ENCODE results near the gene EVA1C.
A peak's percentile ranks its signal among the peaks of the same experiment; 100 is the strongest.
"Not testable (repeated sequence)": the region's sequence is repeated elsewhere in the genome, so short reads cannot be mapped to it uniquely, and the experiment has no call there.

Gene EVA1C

DNA sequence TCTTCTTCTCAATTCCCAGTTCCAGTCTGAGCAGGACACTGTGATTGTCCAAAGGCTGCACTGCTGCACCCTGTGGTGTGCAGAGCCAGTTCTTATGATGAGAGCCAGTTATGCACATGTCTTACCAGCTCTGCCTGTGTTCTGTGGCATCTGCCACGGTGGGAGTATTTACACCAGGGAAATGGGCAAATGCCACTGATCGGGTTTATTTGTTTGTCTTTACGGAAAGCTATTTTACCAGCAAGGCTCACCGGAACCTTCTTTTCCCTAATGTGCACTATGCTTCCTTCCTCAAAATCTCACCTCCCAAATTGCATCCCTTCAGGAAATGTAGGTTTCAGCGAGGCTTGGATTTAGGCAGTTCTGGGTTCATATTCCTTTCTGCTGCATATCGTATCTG, 49.0 kb downstream of the EVA1C start:
- no peak for DNase-seq

DNA sequence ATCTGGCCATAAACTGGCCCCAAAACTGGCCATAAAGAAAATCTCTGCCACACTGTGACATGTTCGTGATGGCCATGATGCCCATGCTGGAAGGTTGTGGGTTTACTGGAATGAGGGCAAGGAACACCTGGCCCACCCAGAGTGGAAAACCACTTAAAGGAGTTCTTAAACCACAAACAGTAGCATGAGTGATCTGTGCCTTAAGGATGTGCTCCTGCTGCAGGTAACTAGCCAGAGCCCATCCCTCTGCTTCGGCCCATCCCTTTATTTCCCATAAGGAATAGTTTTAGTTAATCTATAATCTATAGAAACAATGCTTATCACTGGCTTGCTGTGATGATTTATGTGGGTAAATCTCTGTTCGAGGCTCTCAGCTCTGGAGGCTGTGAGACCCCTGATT, 50.1 kb downstream of the EVA1C start:
- DNase-seq: not testable (repeated sequence)

DNA sequence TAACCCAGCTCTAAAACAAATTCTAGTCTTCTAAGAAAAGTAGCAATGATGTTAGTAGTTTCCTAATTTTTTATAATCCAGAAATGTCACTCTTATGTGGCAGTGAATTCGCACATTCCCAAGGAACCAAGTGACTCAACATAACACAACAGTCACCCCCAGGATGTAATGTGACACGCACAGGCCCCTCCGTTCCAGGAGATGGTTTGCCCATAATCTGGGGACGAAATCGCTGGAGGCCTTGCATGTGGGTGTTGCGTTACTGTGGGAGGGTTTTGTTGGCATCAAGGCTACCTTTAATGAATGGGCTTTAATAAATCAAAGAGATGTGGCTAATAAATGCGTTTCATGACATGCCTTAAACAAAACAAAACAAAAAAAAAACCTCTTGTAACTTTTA, 50.9 kb downstream of the EVA1C start:
- DNase-seq: no peak

DNA sequence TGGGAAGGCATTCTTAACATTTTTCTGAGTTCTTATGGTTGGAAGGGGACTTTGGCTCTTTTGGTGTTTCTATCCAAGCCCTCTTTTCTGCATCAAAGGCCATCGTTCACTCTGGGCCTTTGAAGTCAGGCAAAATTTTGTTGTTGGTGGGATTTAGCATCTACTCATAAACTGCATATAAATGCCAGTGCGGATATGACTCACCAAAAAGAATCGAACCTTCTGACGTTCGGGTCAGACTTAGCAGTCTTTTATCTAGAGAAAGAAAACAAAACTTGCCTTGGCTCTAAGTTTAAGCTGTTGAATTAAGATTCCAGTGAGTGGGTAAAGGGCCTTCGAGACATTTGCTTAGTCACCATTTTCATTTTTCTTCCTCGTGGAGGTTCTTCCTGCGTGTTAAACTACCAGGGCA, 51.4 kb downstream of the EVA1C start:
- peak in 1 of 56 donors; percentile 16 for DNase-seq

DNA sequence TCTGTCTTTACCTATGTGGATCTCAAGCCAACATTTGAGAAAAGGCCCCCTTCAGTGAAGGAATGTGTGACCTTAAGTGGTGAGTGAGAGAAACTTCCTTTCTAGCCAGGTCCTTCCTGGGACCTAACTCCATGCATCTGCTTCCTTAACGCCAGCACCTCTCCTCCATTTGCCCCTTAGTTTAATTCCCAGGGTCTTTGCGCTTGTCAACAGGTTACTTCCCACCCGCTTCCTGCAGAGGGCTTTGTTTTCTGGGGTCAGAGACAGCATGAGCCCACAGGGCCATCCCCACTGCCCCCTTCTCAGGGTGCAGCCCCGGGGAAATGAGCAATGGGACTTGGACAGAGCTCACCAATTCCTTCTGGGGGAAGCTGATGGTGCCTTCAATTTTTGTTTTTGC, 54.8 kb downstream of the EVA1C start:
- no peak for DNase-seq

DNA sequence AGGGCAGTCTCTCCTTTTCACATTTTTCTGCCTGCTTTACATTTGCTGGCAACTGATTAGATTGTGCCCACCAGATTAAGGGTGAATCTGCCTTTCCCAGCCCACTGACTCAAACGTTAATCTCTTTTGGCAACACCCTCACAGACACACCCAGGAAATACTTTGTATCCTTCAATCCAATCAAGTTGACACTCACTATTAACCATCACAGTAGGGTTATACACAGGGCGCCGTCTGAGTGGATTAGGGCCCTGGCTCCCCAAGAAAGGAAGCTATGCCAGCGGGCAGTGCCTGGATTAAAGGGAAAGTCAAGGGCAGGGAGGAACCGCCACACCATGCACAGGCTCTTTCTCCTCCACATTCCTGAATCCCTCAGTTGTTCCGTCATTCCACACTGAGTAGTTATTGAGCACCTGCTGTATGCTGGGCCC, 56.2 kb downstream of the EVA1C start:
- no peak for DNase-seq

DNA sequence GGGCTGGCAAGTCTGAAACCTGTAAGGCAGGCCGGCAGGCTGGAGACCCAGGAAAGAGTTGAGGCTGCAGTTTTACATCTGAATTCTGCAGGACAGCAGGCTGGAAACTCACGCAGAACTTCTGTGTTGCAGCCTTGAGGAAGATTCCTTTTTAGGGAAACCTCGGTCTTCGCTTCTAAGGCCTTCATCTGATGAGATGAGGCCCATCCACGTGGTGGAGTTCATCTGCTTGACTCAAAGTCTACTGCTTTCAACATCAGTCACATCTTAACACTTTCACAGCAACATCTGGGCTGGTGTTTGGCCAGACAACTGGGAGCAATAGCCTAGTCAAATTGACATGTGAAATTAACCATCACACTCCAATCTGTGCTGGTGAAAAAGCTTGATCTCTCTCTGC, 57.1 kb downstream of the EVA1C start:
- no peak for DNase-seq

DNA sequence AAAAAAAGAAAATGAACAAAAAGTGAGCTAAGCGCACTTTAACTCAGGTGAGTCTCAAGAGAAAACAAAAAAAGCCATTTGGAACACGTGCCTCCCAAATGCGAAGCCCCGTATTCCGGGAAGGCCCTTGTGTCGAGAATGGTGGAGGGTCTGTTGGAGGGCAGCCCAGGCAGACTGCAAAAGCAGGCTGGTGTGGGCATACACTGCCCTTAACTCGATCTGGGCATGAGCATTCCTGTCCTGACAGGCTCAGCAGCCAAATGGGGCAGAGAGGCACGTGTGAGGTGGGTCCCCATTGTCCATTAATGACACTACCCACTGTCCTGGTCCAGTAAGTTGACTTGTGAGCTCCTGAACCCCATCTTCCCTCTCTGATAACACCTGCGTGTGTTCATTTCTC, 57.7 kb downstream of the EVA1C start:
- no peak for DNase-seq

DNA sequence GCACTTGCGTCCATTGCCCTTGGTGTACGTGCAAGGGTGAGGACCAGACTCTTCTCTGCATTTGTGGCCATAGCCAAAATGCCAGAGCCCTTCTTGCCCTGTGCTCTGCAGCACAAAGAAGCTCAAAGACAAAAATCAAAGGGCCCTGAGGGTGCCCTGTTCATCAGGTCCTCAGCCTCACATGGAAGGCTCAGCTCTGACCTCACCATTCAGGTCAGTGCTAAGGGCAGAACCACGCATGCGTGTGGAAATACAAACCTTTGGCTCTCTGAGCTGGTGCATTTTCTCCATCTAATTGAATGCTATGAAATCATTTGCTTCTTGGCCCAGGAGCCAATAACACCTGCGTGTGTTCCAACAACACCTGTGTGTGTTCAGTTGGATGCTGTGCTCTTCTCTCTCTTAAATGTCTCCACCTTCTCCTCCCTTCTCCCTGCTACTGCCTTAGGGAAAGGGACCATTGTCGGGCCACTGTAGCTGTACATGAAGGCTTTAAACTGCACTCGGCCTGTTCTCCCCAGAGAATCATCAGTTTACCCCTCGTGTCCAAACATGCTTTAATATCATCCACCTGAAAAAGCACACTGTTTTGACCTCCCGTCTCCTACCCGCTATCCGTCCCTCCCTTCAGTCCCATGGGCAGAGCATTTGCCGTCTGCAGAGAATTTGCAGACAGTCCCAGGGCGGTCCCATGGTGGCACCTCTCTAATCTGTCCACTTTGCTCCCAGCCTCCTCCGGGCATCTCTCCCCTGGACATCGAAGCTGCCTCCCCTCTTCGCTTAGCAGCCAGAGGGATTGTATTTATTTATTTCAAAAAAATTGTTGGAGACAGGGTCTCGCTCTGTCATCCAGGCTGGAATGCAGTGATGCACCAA, 60.6 kb downstream of the EVA1C start:
- no peak for DNase-seq

DNA sequence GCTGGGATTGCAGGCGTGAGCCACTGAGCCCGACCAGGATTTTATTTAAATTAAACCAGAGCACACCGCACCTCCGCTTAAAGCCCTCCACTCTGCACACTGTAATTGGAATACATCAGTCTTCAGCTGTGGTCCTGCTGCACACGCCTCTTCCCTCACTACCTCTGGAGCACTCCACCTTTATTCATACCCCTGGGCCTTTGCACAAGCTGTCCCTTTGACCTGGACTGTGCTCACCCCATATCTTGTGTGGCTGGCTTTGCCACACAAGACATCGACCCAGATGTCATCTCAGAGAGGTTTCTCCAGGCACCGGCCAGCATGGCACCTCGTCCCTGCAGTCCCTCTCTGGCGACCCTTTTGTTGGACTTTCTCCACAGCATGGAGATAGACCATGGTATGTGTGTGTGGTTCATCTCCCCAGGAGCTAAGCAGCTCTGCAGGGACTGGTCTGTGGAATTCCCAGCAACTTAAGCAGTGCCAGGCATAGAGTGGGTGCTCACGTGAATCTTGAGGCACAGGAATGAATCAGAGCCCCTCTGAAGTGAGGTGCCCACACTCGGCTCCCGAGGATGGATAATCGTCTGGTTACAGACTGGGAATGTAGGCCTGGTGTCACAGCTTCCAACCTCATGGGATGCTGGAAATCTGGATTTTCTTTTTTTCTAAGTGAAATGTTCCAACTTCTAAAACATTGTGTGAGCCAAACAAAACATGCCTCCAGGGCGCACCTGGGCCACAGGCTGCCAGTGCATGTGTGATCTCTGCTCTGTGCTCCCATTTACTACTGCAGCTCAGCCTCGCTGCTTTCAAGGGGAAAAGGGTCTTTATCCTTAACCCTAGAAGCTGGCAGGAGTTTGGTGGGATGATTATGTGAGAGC, 61.9 kb downstream of the EVA1C start:
- no peak for DNase-seq

DNA sequence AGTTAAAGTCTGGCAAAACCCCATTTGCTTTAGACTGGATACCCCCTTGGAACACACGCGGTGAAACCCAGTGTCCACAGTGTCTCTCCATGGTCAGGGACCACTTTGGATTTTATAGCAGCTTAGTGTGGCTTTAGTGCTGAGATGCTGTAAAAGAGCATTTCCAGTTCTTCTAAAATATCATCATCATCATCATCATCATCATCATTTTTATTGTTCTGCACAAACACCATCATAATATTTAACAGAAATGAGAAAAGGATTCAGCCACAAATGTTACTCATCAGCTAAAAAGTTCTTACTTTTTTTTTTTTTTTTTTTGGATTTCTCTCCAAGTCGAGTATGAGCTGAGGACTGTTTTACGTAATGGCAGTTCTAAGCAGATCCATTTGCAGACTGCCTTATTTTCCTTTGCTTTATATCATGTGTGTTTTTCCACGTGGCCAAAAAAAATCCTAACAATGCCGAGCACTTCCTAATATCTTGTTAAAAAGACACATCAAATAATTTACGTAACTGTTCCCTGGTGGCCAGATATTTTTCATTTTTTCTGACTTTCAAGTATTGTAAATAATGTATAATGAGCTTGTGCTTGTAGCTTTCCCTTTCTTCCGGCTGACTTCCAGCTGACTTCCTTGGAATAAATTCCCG, 62.8 kb downstream of the EVA1C start:
- no peak for DNase-seq

DNA sequence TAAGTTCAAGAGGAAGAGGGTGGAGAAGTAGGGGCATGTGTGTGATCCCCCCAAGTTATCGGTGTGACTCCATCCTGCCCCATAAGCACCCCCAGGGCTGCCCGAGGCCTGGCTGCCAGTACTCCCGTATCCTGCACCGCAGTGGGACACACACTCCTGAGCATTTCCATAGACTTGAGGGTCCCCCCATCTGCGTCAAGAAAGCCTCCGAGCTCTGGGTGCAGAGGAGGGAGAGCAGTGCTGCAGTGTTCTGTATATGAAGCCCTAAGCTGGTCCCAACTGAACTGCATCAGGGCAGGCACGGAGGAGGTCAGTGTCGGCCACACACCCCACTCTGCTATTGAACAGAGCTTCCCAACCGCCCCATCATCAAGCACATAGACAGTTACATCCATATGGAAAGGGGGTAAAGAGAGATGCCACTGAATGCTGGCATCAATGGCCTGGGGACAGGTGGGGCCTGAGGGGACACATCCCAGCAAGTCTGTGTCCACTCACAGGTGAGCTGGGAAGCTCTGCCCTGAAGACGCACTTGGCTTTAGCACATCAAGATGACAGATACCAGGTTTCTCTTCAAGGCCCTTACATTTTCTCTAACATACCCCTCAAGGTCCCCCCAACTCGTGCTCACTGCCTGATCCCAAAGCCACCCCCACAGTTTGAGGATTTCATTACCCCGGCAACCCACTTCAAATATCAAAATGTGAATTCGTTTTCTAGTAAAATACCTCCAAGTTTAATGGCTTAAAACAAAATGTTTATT, 64.3 kb downstream of the EVA1C start:
- no peak for DNase-seq

DNA sequence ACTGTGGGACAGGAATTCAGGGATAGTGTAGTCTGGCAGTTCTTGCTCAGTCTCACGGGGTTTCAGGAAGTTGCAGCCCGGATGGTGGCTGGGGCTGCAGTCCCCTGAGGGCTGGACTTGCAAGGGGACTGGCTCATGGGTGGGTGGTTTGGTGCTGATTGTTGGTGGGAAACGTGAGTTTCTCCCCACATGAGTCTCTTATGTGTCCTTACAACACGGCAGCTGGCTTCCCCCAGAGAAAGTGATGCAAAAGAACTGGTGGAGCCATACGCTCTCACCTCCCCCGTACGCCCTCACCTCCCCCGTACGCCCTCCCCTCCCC, 64.9 kb downstream of the EVA1C start:
- DNase-seq: no peak

DNA sequence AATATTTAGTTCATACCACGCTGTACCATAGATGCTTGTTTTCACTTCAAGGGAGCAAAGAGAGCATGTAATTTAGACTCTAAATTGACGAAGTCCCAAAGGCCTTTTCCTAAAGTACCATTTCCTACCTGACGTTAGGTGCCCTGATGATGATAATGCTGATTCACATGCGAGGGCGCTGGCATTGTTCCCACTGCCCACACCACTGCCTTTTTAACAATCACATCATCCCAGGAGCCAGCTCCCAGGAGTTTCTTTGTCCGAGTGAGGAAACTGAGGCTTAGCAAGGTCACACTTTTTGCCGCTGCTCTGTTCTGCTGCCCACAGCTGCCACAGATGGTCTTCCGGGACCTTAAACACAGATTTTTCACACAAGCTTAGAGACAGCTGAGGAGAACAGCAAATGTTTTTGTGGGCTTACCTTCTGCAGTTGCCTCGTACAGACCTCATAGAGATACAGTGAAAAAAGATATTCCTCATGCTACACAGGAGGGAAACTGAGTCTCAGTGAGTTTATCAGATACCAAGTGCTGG, 69.4 kb downstream of the EVA1C start:
- no peak for DNase-seq

DNA sequence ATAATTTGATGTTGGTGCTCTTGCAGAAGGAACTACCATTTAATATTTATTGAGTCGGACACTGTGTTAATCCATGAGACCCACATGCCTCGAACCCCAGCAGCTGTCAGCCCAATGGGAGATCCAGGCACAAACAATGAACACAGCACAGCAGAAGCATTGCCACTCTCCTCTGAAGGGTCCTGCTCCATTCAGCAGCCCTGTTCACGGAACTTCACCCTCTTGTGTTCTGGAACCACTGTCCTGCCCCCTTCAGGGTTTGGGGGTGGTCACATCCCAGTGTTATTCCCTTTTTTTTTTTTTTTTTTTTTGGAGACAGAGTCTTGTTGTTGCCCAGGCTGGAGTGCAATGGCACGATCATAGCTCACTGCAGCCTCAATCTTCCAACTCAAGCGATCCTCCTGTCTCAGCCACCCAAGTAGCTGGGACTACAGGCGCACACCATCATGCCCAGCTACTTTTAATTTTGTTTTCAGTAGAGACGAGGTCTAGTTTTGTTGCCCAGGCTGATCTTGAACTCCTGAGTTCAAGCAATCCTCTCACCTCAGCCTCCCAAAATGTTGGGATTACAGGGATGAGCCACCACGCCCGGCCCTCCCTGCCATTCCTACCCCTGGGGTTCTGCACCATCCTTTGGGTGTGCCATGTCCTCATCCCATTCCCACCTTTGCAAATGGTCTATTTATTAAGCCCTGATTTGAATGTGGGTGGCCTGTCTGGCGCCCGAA, 70.2 kb downstream of the EVA1C start:
- DNase-seq: no peak

DNA sequence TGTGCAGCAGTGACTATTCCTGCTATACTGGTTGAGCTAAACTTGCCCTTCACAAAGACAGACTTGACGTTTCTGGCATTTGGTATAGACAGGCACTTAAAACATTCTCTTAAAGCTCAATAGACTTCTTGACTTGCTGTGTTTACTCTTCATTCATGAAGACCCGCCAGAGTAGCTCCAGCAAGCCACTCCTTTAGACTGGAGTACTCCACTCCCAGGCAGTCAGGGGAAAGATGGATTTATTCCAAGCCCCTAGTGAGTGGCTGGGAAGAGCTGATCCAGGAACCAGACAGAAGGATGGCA, 70.7 kb downstream of the EVA1C start:
- DNase-seq: no peak

DNA sequence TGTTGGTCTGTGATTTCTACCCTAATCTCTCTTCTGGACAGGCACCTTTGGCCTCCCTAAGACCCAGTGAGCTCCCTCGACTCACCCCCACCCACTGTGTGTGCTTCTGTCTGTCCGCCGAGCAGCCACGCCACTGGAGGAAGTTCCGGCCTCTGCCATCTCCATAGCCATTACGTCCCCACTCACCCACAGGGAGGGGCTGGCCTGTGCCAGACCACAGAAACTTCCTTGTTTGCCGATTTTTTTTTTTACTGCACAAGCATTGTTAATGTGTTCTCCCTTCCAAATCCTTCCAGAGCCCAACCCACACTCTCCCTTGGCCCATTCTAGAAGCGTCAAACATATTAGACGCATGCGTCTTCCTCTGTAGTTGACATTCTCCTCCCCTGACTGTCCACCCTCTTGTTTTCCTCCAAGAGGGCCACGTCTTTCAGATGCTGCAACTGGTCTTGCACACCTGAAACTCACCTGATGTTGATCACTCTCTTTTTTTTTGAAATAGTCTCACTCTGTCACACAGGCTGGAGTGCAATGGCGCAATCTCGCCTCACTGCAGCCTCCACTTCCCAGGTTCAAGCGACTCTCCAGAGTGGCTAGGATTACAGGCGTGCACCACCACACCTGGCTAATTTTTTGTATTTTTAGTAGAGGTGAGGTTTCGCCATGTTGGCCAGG, 72.3 kb downstream of the EVA1C start:
- DNase-seq: peak in 38 of 56 donors; percentile 3 to 75 (median 34)

DNA sequence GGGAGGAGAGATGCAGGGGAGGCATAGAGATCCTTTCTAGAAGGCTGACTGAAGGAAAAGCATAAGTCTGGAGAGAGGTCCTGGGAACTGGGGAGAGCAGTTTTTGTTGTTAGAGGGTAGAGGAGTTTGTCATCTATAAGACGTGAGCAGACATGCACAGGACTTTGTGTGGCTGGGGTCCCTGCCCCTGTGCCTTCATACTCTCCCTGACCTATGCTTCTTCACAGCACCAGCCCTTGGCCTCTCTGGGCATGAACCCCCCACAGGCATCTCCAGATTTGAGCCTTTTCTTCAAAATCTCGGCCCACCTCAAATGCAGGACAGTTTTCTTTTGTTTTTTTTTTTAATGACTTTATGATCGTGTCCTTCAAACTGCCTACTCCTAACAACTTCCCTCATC, 79.9 kb downstream of the EVA1C start:
- DNase-seq: no peak

DNA sequence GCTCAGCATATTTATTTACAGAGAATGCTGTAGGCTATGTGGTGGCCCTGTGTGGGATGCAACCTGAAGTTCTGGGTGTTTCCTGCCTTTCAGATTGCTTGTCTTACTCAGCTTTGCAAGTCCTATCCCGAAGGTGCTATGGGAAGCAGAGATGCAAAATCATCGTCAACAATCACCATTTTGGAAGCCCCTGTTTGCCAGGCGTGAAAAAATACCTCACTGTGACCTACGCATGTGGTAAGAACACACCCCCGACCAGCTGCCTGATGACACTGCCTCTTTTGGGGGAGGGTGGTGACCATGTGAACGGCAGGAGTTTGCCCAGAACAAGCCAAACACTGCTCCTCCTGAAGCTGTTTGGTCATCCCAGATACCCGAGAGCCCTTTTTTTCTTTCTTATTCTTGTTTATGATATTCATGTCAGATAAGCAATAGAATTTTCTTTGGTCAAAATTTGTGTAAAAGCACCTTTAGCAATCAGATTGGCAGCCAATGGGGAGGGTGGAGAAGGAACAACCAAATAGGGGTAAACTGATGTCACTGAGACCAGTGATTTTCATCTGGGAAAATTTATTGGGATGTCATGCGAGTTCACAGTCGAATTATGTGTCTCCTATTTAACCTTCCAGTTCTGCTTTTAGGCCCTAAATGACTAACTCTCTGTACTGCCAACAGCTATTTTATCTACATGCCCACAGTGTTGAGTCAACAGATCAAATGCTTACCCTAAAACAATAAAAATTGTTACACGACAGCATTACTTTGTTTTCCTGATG, 82.6 kb downstream of the EVA1C start:
- DNase-seq: peak in 3 of 56 donors; percentile 10 to 18 (median 16)
